Islet of Langerhans (tissue), 1 donor: ENCODE data around the gene HEATR1.
"Not testable (repeated sequence)": the region's sequence is repeated elsewhere in the genome, so short reads cannot be mapped to it uniquely, and the experiment has no call there.

Experiments
- FAIRE-seq: peaks from one replicate; lab custom pipeline; 2011; peaks lifted over from hg19 to GRCh38; lab: Jason Lieb, UNC

HEATR1 gene

DNA sequence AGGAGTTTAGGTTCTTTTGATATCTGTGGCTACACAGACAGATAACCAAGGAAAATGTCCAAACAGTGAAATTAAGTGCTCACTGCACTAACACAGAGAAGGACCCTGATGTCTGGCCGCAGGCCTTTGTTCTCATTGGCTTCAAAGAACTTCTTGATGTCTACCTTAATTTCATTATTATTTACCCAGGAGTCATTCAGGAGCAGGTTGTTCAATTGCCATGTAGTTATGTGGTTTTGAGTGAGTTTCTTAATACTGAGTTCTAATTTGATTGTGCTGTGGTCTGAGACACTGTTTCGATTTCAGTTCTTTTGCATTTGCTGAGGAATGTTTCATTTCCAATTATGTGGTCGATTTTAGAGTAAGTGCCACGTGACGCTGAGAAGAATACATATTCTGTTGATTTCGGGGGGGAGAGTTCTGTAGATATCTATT is 95.7 kb downstream of the HEATR1 start:
- FAIRE-seq: no peak

DNA sequence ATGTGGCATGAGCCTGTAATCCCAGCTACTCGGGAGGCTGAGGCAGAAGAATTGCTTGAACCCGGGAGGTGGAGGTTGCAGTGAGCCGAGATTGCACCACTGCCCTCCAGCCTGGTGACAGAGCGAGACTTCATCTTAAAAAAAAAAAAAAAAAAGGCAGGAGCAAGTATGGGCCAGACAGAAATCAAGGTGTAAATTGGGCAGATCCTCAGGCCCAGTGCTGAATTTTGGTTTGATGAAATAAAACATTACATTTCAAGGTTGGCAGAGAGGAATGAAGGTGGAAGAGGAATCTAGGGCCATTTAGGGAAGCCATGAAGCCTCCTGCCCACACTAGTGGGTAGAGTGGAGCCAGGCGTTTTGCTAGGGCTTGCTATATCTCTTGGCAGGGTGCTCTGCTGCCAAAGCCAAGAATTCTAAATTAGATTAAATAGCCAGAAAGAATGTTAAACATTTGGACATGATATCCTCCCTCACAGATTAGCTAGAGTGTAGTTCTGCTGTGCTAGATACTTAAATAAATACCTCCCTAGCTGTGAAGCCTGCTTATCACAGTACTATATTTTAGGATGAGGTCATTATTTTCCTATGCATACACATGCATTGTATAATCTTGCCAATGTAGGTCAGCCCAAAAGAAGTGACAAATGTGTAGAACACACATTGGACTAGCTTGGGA is 97.2 kb downstream of the HEATR1 start:
- no peak for FAIRE-seq

DNA sequence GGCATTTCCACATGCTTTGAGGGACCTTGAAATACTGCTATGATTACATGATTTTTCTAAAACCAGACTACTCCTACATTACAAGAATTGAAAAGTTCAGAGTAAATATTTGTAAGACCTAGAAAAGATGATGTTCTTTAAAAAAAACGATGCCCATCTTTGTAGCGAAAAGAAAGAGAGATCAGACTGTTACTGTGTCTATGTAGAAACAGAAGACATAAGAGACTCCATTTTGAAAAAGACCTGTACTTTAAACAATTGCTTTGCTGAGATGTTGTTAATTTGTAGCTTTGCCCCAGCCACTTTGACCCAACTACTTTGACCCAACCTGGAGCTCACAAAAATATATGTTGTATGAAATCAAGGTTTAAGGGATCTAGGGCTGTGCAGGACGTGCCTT is 100.0 kb downstream of the HEATR1 start:
- not testable (repeated sequence) for FAIRE-seq

DNA sequence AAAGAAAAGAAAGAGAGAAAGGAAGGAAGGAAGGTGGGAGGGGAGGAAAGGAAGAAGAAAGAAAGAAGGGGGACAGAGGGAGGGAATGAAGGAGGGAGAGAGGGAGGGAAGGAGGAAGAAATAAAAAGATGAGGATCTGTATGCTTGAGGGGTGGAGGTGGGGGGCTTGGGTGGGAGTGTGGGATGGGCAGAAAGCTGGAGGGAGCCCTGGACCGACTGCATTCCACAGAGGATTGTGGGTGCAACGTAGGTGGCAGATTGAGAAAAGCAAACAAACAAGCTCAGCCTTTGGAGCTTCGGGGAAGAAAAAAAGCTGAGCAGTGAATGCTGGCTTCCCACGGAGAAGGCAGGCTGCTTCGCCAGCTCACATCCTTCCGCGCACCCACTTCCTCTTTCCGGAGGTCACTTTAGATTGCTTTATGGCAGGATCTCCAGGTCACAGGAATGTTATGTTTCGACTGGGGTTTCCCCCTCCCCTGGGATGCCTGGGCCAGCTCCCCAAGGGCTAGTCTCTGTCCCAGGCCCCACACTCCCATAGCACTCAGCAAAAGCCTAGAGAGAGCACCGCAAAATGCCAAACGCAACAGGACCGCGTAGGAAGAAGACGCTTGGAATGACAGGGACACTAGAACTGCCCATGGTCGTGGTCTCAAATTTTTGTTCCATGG is 101.2 kb downstream of the HEATR1 start:
- no peak for FAIRE-seq

DNA sequence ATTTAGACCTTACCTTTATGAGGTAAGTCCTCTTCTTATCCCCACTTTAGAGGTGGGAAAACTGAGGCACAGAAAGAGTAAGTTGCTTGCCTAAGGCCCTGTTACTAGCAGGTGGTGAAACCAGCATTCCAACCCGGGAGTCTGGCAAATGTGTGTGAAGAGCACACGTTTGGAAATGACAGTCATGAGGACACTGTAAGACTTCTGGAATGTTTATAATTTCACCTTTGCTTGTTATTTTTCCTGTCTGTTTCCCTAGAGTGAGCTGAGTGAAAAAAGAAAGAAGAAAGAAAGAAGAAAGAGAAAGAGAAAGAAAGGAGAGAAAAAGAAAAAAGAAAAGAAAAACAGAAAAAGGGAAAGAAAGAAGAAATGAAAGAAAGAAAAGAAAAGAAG is 101.7 kb downstream of the HEATR1 start:
- FAIRE-seq: no peak

DNA sequence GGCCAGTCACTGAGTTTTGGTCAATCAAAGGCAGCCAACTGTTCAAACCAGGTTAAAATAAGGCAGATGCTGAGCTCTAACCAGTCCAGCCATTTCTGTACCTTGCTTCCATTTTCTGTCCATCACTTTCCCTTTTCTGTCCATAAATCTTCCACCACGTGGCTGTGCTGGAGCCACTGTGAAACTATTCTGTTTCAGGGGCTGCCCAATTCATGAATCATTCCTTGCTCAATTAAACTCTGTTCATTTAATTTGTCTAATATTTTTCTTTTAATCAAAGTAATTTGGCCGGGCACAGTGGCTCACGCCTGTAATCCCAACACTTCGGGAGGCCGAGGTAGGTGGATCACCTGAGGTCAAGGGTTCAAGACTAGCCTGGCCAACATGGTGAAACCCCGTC is 103.2 kb downstream of the HEATR1 start:
- FAIRE-seq: no peak
